Stimulated activated CD4-positive, alpha-beta T cell treated with anti-CD3 and anti-CD28 coated beads, TNF-alpha, amount 100 ng/mL, for 24 hours (primary cell): ENCODE data around the gene FAM50A.

Source experiments
- DNase-seq, 3 experiments: peaks; one replicate each; pipeline ENCODE4 v3.0.0-alpha.2; 2020; ENCODE audit warnings: low read depth in 3 of 3

FAM50A gene

DNA sequence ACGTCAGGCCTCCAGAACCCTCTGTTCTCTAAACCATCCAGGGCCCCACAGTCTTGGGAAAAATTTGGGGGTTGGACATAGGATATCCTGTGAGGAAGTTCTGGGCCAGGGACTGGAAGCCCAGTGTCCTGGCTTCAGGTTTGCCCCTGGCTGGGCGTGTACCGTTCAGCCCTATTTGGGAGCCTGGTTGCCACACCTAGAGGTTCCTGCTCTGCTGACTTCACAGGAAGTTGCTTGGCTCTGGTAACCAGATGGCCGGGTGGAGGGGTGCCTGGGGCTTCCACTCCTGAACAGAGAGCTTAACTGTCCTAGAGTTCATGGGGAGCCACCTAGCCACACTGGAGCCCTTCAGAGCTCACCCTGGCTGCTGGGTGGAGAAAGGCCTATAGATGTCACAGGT lies 31.5 kb upstream of the FAM50A start:
- DNase-seq: no peak

DNA sequence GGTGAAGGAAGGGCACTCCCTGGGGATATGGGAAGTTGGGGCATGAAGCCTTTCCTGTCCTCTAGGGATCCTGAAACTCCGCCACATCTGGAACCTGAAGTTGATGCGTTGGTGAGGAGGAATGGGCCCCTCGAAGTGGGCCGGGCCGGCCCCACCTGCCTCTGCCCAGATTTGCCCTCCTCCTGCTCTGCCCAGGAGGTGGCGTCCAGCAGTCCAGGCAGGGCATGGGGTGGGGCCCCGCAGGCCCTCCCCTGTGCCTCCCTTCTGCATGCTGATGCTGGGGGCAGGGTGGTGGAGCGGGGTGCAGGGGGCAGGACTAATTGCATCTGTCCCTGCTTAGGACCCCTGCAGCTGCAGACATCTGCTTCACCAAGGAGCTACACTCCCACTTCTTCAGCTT lies 30.8 kb upstream of the FAM50A start:
- no peak for DNase-seq

DNA sequence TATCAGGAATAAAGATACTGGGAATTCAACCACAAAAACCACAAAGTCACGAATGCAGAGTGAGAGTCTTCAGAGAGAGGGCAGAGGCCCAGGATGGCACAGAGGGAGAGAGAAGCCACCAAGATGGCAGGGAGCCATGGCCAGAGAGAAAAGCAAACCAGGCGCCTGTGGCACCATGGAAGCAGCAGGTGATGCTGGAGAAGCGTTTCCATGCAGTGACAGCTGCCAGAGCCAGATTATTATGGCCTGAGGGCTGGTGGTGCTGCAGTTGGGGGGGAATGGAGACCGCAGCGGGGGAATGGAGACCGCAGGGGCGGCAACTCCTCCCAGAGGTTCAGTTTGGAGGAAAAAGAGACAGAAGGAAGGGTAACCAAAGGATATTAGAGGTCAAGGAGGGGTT lies 26.8 kb upstream of the FAM50A start:
- no peak for DNase-seq

DNA sequence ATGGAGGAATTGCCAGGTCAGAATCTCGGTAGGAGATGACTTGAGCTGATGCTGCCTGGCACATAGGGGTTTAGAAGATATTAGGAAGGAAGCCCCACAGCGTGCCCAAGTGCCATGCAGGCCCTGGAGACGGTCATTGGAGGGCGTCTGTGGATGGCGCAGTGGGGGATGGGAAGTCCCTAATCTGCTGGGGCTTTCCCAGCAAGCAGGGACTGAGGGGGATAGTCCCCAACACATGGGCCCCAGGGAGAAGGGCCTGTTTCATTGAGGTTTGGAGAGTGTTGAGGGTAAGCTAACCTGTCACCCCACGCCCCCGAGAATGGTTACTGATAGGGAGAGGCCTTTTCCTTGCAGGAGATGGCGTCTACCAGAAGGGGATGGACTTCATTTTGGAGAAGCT lies 24.8 kb upstream of the FAM50A start:
- DNase-seq: no peak

DNA sequence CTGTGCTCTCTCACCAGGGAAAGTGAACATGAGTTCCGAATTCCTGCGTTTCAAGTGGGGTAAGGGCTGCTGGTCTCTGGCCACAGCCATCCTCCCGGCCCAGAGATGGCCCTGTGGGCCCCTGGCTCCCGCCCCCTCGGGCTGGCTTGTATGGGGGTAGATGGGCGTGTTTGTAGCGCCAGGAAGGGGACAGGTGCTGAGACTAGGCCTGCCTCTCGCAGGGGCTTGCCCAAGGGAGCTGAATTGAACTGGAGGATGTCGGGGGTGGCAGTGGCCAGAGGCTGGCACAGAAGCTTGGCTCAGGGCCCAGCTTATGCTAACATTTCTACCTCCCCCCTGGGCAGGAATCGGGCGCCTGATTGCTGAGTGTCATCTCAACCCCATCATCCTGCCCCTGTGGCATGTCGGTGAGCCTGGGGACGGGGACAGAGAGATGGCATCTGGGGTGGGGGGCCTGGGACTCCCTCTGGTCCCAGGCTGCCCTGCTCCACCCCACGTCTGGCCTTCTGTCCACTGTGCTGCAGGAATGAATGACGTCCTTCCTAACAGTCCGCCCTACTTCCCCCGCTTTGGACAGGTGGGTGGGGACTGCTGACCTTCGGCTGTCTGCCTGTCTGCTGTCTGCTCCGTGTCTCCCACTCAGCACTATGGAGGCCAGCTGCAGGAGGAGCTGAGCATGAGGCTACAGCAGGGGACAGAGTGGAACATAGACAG lies 24.1 kb upstream of the FAM50A start:
- DNase-seq: no peak

DNA sequence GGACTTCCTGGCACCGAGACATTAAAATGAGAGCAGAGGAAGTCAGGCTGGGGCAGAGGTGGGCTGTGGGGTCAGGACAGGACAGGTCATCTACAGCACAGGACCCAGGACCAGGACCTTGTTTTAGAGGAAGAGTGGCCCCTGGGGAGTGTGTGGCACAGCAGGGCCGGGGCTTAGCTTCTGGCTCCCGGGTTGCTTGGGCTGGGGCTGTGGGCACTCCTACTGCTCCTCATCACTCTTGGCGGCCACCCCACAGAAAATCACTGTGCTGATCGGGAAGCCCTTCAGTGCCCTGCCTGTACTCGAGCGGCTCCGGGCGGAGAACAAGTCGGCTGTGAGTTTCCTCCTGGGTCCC lies 23.6 kb upstream of the FAM50A start:
- DNase-seq: no peak

DNA sequence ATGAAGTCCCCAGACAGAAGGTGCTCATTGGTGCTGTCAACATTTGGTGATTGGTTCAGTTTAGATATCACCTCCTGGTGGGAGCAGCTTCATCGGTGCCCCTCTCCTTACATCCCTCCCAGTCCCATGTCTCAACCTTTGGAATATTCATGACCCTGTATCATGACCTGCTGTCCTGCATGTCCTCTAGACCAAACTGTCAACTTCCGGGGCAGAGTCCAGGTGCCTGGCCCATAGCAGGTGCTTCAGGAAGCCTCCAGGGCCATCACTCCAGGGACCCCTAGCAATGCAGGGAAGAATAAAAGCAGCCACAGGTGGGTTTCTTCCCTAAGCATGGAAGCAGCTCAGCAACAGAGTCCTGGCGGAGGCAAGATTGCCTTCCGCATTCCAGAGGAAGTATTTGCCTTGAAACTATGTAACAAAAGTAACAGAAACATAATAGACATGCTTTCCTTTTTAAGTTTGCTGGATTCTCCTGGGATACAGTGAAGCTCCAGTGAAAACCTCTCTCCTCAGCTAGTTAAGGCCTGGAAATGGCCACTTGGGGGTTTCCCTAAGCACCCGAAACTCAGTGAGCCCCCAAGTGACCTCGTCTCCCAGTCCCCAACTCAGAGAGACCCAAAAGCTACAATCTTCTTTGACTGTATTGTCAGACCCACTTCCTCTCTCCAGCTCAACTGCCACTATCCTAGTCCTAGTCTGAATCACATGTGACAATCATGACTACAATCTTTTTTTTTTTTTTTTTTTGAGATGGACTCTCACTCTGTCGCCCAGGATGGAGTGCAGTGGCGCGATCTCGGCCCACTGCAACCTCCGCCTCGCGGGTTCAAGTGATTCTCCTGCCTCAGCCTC lies 16.8 kb upstream of the FAM50A start:
- DNase-seq: no peak

DNA sequence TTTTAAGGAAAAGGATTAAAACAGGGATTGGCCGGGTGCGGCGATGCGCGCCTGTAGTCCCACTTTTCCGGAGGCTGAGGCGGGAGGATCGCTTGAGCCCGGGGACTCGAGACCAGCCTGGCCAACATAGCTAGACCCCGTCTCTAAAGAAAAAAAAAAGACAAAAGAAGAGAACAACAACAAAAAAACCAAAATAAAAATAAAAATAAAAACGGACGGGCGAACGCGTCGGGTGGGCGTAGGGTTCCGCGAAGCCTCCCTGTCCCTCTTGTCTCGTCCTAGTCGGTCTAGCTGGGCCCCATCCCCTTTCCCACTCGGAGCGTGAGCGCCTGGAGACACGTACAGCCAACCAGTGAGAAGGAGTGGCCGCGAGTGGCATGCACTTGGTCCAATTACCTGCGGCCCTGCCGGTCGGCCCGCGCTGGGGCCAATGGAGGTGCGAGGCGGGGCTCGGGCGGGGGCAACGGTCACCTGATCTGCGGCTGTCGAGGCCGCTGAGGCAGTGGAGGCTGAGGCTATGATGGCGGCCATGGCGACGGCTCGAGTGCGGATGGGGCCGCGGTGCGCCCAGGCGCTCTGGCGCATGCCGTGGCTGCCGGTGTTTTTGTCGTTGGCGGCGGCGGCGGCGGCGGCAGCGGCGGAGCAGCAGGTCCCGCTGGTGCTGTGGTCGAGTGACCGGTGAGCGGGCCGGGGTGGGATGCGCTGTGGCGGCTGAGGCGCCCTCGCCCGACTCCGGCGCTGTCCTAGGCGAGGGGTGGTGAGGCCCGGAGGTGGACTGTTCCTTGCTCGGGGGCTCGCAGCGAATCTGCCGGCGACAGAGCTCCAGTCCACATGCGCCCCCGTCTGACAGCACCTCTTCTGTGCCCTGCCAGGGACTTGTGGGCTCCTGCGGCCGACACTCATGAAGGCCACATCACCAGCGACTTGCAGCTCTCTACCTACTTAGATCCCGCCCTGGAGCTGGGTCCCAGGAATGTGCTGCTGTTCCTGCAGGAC lies 15.5 kb upstream of the FAM50A start, which contains the start of gene ATP6AP1:
ATP6AP1 (plus strand) TSS at position 502 of the 996 bp plus-strand sequence; CDS start at position 518, 16 bp downstream.
- DNase-seq: peak; percentile 69 to 89 (median 73)

DNA sequence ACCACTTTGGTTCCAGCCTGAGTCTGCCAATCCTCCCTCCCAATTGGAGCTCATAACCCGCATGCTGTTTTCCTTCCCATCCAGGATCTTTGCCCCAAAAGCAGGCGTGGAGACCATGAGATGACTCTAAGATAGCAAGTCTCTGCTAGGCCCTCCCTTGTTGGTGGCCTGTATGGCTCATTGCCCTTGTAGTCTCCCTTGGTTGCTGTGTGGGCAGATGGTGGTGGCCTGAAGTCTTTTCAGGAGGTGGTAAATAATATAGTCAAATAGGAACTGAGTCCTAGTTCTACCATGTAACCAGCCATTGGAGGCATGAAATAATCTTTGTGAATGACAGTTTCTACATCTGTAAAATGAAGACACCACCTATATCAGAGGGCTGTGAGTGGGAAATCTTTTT lies 14.2 kb upstream of the FAM50A start:
- DNase-seq: no peak

DNA sequence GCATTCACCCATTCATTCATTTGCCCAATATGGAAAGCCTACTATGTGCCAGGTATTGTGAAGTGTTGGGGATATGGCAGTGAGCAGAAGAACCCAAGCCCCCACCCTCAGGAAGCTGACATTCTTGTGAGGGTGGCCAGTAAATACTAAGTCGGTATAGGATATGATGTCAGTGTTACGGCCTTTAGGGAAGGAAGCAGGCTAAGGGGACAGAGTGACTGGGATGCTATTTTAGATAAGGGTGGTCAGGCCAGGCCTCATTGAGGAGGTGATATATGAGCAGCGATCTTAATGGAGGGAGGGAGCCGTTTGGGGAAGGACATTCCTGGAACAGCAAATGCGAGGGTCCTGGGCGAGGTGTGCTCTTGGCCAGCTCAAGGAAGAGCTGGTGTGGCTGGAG lies 13.5 kb upstream of the FAM50A start:
- no peak for DNase-seq

DNA sequence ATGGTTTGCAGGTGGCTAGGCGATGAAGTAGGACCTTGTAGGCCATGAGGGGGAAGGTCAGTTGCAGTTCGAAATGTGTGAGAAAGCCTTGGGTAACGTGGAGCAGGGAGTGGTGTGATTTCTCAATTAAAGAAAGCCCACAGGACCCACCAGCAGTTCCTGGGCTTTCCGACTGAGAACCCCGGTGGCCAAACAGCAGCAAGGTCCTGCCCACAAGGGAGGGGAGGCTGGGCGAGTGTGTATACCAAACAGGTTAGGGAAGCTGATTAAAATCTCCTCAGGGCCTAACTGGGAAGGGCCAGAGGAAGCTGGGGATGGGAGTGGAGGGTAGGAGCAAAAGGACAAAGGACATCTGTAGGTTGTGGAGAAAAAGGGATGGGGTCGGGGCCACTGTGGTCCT lies 13.0 kb upstream of the FAM50A start:
- no peak for DNase-seq

DNA sequence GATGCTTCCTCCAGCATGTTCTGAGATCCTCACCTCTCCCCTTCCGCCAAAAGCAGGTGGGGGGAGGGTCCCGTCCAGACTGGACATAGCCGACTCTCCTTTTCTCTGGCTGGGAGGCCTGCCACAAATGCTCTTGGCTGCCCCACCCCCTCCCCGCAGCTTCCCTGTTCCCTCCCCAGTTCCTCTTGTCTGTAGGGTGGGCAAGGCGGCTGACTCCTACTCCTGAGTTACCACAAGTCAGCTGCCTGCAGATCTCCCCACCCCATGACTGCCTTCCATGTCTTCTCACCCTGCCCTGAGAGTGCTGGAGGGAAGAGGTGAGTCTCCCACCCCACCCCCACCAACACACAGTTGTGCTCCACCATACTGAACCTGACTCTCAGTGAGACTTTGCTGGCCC lies 12.6 kb upstream of the FAM50A start:
- no peak for DNase-seq

DNA sequence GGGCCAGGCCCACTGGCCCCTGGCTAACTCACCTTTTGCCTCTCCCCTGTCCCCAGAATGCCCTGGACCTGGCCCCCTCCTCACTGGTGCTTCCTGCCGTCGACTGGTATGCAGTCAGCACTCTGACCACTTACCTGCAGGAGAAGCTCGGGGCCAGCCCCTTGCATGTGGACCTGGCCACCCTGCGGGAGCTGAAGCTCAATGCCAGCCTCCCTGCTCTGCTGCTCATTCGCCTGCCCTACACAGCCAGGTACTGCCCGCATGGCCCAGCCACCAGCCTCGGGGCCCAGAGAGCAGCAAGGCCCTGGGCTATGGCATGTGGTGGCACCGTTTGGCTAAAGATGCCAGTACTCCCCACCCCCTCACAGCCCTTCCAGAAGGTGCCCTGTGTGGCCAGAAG lies 11.7 kb upstream of the FAM50A start:
- no peak for DNase-seq

DNA sequence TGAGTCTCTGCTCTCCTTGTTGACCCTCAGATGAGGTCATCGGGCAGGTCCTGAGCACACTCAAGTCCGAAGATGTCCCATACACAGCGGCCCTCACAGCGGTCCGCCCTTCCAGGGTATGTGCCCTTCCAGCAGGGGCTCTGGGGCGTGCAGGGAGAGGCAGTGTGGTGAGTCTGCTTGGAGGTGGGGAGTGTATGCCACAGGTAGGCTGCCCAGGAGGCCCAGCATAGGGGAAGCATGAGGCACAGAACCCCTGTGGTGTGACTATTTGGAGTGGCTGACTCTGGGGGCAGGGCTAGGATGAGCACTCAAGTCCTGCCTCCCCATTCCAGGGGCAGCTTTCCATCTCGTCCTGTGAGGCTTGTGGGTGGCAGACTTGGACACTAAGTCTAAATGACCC lies 10.3 kb upstream of the FAM50A start:
- no peak for DNase-seq

DNA sequence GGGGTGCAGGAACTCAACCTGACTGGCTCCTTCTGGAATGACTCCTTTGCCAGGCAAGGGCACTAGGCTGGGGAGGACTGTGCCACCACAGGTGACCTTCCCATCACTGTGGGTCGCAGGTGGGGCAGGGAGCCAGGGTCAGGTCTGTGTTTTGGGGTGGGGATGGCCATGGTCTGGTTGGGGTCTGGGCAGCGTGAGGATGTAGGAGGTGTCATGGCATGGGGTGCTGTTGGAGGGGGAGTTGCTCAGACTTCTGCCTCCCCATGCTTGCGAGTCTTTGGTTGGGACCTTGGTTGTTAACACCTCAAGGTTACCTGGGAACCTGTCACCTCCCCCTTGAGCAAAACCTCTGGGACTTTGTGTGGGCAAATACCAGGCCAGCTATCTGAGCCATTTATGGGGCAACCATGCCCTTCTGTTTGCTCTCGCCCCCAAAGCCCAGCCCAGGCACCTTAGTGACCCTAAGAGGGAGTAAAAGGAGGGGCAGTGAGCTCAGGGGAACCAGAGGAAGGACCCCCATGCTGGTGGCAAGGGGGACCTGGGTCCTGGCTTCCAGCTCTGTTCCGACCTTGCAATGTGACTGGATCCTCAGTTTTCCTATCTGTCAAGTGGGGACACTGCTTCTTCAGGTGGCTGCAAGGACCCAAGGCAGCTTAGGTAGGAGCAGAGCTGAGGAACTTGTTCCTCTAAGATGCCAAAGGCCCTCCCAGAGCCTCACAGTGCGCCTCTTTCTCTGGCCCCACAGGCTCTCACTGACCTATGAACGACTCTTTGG lies 9.4 kb upstream of the FAM50A start:
- no peak for DNase-seq

DNA sequence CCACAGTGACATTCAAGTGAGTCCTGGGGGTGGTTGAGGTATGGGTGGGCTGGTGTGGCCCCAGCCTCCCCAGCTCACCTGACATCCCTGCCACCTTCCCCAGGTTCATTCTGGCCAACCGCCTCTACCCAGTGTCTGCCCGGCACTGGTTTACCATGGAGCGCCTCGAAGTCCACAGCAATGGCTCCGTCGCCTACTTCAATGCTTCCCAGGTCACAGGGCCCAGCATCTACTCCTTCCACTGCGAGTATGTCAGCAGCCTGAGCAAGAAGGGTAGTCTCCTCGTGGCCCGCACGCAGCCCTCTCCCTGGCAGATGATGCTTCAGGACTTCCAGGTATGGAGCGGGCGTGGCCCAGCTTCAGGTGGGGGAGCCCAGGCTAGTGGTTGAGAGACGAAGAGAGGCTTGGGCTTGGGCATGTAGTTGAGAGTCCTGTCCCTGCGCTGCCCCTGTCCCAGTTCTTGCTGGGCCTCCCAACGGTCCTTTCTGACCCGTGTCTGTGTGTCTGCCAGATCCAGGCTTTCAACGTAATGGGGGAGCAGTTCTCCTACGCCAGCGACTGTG lies 8.7 kb upstream of the FAM50A start:
- no peak for DNase-seq

DNA sequence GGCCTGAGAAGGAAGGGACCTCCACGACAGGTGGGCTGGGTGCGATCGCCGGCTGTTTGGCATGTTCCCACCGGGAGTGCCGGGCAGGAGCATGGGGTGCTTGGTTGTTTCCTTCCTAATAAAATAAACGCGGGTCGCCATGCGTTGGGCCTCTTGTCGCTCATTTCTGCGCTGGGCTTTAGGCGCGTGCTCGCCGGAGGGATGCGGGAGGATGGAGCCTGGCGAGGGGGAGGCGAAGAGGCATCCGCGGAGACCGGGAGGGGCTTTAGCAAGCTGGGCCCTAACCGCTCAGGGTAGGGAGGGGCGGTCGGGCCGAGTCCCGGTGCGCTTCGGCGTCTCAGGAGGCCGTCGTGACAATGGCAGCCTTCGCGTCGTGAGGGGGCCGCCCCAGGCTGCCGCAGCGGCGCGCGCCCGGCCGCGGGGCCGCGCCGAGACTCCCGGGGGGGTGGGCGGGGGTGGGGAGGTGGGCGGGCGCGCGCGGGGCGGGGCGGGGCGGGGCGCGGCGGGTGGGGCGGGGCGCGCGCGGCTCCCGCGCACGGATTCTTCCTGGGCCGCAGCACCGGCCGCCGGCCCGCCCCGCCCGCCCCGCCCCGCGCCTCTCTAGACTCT lies 7.5 kb upstream of the FAM50A start:
- DNase-seq: peak in 1 of 3 experiments; percentile 36

DNA sequence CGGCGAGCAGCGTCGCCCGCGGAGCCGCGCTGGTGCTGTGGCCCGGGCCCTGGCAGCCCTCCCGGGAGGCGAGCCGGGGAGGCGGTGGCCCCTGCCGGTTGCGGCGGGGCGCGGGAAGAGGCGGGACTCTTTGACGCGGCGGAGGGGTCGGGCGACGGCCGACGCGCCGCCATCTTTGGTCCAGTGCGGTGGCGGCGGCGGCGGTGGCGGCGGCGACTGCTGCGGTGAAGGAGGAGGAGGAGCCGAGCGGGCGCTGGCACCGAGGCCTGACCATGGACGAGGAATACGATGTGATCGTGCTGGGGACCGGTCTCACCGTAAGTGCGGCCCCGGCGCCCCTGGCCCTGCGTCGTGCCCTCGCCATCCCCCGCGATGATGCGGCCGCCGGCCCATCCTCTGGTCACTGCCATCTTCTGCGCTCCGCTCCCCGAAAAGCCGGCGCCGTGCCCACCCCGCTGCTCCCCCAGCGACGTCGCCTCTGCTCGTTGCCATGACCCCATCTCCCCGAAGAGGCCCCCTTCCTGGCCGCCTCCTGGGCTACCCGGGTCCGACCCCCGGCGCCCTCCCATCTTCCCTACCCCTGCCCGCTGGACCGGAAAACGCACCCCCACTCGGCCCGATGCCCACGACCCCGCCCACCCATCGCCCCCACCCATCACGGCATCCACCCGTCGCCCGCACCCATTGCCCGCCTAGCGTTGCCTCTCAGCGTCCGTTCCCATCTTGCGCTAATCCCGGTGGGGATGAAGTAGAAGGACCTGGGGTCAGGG lies 6.8 kb upstream of the FAM50A start, which contains the start of gene GDI1:
GDI1 (plus strand) TSS at position 172 of the 770 bp plus-strand sequence; CDS start at position 273, 101 bp downstream.
- peak in 1 of 3 experiments; percentile 51 for DNase-seq
